Fibroblast of the aortic adventitia (primary cell): ENCODE measurements around the gene MEX3A. TPM values are rescaled to one million over a fixed set of nuclear protein-coding genes. Genes with fewer than 3 reads are reported as not detected.

Experiments
- DNase-seq: peaks from one replicate; pipeline ENCODE4 v3.0.0-alpha.2; 2010; ENCODE audit warnings: low read depth
- H3K4me3 ChIP-seq: 2 replicates; pipeline ENCODE4 v1.5.1; 2011; ENCODE audit warnings: low read depth, mild to moderate bottlenecking, control low read depth, low read length, moderate library complexity
- total RNA-seq: library from RNA; depleted of rRNA; stranded (reverse); fragments of >200 nt; gene quantifications from 2 replicates; pipeline ENCODE4 v1.2.3, GENCODE V29; 2012; ENCODE audit warnings: low replicate concordance
- TF ChIP-seq, protein P1 (sequence below): IDR thresholded peaks from 2 replicates; pipeline ENCODE4 v1.5.1; 2011; ENCODE audit warnings: mild to moderate bottlenecking, low read length, control low read depth, inconsistent platforms; ENCODE audit not compliant: insufficient read depth

MEX3A gene
- total RNA-seq, 1 donor: 0.90 TPM

DNA sequence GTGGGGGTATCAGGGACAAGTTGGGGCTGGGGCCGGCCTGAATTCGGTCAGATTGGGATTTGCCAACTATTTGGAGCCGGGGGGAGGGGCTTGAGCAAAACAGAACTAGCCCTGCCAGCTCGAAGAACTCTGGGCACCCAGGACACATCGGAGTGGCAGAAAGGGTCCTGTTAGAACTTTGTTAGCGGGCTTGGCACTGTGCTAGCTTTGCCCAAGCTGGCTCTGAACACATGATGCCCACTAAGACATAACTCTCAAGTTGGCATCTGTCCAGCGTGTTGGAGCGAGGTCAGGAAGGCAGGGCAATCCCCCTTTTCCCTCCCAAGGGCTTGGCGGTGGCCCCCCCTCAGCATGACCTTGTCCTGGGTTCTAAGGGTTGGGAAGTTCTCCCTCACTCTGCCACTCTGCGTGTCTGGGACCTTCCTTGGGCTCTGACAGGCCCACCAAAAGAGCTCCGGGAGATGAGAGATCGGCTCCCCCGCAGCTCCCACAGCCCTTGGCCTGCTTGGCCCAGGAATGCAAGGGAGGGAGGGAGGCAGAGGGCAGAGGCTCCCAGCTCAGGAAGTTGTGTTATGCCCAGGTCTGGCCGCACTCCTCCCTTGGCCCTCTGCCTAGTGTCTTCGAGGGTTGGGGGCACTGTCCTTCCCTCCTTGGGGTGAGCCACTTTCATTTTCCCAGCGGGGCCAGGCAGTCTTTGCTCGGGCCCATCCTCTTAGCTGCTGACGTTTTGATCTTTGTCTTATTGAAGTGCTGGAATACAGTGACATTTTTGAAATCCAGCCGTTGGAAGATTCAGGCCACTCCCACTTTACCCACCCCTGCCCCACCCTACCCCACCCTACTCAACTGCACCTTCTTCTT, 33.5 kb upstream of the MEX3A start:
- H3K4me3 ChIP-seq: peak overlapping the region; percentile 99
- TF ChIP-seq, protein P1, sequence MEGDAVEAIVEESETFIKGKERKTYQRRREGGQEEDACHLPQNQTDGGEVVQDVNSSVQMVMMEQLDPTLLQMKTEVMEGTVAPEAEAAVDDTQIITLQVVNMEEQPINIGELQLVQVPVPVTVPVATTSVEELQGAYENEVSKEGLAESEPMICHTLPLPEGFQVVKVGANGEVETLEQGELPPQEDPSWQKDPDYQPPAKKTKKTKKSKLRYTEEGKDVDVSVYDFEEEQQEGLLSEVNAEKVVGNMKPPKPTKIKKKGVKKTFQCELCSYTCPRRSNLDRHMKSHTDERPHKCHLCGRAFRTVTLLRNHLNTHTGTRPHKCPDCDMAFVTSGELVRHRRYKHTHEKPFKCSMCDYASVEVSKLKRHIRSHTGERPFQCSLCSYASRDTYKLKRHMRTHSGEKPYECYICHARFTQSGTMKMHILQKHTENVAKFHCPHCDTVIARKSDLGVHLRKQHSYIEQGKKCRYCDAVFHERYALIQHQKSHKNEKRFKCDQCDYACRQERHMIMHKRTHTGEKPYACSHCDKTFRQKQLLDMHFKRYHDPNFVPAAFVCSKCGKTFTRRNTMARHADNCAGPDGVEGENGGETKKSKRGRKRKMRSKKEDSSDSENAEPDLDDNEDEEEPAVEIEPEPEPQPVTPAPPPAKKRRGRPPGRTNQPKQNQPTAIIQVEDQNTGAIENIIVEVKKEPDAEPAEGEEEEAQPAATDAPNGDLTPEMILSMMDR: no peak
- peak; percentile 53 for DNase-seq

DNA sequence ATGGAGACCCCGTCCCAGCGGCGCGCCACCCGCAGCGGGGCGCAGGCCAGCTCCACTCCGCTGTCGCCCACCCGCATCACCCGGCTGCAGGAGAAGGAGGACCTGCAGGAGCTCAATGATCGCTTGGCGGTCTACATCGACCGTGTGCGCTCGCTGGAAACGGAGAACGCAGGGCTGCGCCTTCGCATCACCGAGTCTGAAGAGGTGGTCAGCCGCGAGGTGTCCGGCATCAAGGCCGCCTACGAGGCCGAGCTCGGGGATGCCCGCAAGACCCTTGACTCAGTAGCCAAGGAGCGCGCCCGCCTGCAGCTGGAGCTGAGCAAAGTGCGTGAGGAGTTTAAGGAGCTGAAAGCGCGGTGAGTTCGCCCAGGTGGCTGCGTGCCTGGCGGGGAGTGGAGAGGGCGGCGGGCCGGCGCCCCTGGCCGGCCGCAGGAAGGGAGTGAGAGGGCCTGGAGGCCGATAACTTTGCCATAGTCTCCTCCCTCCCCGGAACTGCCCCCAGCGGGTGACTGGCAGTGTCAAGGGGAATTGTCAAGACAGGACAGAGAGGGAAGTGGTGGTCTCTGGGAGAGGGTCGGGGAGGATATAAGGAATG, 32.8 kb upstream of the MEX3A start:
- DNase-seq: no peak
- TF ChIP-seq, protein P1: no peak
- H3K4me3 ChIP-seq: peak overlapping the region; percentile 99

DNA sequence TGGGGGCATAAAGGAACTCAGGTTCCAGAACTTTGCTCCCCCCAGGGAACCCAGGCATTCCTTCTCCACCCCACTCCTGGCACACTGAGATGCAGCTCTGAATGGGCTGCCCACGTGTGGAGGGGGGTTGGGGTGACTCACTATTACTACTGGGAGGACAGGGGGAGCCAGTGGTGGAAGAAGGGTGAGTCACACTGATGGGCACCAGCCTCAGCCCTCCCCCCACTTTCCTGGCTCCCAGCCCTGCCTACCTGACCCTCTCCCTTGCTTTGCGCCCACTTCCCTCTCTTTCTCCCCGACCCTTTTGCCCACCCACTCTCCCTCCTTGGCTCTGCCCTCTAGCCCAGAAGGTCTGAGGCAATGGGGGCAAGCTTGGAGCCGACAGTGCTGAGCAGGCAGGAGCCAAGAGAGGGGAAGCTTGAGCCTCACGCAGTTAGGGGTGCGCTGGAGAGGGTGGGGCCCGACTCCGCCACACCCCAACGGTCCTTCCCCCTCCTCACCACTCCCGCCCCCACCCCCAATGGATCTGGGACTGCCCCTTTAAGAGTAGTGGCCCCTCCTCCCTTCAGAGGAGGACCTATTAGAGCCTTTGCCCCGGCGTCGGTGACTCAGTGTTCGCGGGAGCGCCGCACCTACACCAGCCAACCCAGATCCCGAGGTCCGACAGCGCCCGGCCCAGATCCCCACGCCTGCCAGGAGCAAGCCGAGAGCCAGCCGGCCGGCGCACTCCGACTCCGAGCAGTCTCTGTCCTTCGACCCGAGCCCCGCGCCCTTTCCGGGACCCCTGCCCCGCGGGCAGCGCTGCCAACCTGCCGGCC, 32.0 kb upstream of the MEX3A start, which contains the start of gene LMNA:
Gene LMNA (plus strand): TSS at position 611 of the 818 bp plus-strand sequence. CDS start 208 bp downstream, outside the sequence.
- DNase-seq: peak; percentile 97
- H3K4me3 ChIP-seq: peak within 1 kb of the TSS; percentile 99
- TF ChIP-seq, protein P1: no peak

DNA sequence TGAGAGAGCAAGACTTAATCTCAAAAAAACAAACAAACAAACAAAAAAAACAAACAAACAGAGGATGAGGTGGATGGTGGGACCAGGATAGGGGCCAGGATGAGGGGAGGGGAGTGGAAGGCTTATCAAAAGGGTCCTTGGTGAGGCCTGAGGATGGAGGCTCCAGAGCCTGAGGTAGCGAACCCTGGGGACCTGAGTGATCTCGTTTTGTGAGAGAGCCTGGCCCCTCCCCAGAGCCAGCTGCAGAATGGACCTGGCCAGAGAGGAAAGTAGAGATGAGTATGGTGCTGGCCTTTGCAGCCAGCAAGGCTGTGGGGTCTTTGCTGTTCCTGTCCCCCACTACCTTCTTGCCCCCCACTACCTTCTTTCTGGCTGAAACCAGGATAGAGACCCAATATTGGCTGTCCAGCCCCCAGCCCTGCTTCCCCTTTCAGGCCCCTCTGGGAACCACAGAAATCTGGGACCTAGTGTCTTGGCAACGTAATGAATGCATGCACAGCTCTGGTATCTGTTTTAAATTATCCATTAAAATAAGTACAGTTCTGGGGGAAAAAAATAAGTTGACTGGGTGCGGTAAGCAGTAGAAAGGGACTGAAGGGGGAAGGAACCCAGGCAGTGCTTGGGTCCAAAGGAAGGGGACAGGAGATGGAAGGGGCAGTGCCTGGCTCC, 31.2 kb upstream of the MEX3A start:
- peak overlapping the region; percentile 69 for H3K4me3 ChIP-seq
- peak; percentile 59 for DNase-seq
- TF ChIP-seq, protein P1: no peak

DNA sequence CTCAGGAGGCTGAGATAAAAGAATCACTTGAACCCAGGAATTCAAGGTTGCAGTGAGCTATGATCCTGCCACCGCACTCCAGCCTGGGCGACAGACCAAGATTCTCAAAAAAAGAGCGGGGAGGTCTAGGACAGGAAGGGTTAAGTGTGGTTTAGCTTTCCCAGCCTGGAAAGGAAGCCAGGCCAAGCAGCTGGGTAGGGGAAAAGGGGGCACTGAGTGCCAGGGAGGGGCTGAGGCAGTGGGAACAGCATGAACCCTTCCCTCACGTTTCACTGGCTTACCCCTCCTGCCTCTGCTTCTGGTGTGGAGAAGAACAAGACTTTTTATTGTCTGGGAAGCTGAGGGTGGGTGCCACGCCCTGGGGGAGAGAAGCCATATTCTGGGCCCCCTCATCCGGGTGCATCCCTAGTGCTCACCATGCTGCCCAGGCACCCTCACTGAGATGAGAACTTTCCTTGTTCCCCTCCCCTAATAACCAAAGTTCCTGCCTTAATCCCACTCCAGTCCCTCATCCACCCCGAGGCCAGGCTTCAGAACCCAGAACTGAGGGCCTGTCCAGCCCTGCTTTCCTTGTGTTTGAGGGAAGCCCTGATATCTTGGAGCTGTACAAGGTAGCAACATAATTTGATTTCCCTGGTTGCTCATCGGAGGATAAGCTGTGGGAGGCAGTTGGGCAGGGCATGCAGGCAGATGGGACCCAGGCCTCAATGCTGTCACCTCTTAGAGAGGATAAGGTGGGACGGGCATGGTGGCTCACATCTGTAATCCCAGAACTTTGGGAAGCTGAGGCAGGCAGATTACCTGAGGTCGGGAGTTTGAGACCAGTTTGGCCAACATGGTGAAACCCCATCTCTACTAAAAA, 30.2 kb upstream of the MEX3A start:
- no peak for DNase-seq
- TF ChIP-seq, protein P1: no peak
- no peak overlapping the region for H3K4me3 ChIP-seq
